ENCODE results near the gene SCG3.
"Not testable (repeated sequence)": the region's sequence is repeated elsewhere in the genome, so short reads cannot be mapped to it uniquely, and the experiment has no call there.

The SCG3 gene

DNA sequence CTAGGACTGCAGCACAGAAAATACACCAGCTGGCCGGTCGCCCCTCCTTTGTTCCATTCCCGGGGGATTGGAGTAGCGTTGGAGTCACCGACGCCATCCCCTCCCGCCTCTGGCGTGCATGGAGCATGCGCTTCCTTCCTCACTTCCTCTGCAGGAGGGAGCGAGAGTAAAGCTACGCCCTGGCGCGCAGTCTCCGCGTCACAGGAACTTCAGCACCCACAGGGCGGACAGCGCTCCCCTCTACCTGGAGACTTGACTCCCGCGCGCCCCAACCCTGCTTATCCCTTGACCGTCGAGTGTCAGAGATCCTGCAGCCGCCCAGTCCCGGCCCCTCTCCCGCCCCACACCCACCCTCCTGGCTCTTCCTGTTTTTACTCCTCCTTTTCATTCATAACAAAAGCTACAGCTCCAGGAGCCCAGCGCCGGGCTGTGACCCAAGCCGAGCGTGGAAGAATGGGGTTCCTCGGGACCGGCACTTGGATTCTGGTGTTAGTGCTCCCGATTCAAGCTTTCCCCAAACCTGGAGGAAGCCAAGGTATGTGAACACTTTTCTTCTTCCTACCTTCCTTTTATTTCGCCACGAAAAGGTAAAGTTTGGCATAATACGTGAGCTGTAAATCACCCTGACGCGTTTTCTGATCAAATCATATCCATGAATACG, at the start of gene SCG3:
TSS of gene SCG3 (plus strand) at position 201 of the 661 bp plus-strand sequence. CDS start at position 454, 253 bp downstream.
- no peak for DNase-seq (ENCODE audit: low read depth)
- no peak within 1 kb of the TSS for H3K4me3 ChIP-seq (ENCODE audit: low read depth, low read length)
- TF ChIP-seq, protein P1, sequence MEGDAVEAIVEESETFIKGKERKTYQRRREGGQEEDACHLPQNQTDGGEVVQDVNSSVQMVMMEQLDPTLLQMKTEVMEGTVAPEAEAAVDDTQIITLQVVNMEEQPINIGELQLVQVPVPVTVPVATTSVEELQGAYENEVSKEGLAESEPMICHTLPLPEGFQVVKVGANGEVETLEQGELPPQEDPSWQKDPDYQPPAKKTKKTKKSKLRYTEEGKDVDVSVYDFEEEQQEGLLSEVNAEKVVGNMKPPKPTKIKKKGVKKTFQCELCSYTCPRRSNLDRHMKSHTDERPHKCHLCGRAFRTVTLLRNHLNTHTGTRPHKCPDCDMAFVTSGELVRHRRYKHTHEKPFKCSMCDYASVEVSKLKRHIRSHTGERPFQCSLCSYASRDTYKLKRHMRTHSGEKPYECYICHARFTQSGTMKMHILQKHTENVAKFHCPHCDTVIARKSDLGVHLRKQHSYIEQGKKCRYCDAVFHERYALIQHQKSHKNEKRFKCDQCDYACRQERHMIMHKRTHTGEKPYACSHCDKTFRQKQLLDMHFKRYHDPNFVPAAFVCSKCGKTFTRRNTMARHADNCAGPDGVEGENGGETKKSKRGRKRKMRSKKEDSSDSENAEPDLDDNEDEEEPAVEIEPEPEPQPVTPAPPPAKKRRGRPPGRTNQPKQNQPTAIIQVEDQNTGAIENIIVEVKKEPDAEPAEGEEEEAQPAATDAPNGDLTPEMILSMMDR (IDR thresholded peaks at IDR 0.05; ENCODE audit: low read depth, low read length, missing control alignments) = no peak

DNA sequence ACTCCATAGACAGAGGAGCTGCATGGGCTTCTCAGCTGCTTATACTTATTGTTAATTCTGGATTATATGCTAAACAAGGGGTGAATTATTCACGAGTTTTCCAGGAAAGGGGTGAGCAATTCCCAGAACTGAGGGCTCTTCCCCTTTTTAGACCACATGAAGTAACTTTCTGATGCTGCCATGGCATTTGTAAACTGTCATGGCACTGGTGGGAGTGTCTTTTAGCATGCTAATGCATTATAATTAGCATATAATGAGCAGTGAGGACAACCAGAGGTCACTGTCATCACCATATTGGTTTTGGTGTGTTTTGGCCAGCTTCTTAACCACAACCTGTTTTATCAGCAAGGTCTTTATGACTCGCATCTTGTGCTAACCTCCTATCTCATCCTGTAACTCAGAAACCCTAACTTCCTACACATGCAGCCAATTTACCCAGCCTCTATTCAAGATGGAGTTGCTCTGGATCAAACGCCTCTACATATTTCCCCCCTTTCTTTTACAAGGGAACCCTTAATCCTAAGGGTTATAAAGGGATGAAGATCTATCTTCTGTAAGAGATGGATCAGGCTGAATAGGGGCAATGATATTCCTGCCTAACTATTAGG, 46.6 kb upstream of the SCG3 start:
- TF ChIP-seq, protein P1 (IDR thresholded peaks at IDR 0.05; ENCODE audit: low read depth, low read length, missing control alignments) = no peak
- no peak overlapping the region for H3K4me3 ChIP-seq (ENCODE audit: low read depth, low read length)
- no peak for DNase-seq (ENCODE audit: low read depth)

DNA sequence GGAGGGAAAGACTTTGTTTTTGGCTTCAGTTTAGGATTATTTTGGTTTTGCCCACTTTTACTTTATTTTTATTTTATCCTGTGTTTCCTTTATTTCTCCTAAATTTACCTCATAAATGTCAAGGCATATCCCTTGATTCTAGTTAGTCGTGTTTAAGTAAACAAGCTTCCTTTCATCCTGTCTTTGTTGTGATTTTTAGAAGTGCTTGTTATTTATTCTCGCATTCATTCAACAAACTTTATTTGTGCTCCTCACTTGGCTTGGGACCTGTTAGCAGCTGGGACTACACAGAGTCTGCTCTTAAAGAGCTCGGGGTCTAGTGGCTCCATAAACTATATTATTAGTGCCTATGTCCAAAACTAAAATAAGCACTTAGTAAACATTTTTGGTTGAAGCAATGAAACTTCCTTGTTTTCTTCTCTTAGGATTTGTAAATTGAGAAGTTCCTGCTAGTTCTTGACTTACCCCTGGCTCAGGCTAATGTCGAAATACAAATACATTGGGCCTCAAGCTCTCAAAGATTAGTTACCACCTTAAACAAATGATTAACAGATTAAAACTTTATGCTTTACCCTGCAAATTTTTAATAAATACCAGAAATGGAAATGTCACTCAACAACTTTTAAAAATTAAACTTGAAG, 39.7 kb upstream of the SCG3 start:
- TF ChIP-seq, protein P1 (IDR thresholded peaks at IDR 0.05; ENCODE audit: low read depth, low read length, missing control alignments) = no peak
- no peak overlapping the region for H3K4me3 ChIP-seq (ENCODE audit: low read depth, low read length)
- no peak for DNase-seq (ENCODE audit: low read depth)

DNA sequence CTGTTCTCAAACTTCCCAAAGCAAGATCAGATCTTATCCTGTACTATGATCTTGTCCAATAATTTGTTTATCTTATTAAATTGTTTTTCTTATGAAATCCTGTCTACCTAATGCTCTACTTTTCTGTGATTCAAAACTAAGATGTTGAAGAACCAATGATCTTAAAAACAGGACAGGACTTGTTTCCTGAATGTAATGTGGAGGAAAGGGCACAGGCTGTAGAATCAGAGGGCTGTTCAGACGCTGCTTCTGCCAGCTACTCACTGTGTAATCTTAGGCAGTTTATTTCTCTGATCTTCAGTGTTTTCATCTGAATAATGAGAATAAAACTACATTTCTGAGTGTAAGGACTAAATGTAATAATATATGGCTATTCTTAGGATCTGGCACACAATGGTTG, 38.6 kb upstream of the SCG3 start:
- DNase-seq (ENCODE audit: low read depth) = no peak
- TF ChIP-seq, protein P1 (IDR thresholded peaks at IDR 0.05; ENCODE audit: low read depth, low read length, missing control alignments) = no peak
- H3K4me3 ChIP-seq (ENCODE audit: low read depth, low read length) = no peak overlapping the region

DNA sequence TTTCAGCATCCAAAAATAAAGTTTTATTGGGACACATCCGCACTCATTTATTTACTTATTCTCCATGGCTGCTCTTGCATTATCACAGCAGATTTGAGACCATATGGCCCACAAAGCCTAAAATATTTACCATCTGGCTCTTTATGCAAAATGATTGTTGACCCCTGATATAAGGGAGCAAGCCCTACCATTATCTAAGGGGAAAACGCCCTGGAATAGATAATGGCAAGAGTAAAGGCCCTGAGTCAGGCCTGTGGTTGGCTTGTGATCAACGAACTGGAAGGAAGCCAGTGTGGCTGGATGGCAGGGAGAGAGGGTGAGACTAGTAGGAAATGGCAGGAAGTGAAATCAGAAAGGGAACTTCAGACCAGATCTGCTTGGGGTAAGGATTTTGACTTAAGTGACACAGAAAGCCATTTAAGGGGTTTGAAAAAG, 34.2 kb upstream of the SCG3 start:
- no peak for DNase-seq (ENCODE audit: low read depth)
- H3K4me3 ChIP-seq (ENCODE audit: low read depth, low read length) = no peak overlapping the region
- TF ChIP-seq, protein P1 (IDR thresholded peaks at IDR 0.05; ENCODE audit: low read depth, low read length, missing control alignments) = no peak

DNA sequence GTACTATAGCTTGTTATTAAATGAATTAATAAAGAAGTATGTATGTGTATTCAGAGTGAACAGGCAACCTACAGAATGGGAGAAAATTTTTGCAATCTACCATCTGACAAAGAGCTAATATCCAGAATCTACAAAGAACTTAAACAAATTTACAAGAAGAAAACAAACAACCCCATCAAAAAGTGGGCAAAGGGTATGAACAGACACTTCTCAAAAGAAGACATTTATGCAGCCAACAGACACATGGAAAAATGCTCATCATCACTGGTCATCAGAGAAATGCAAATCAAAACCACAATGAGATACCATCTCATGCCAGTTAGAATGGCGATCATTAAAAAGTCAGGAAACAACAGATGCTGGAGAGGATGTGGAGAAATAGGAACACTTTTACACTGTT, 33.2 kb upstream of the SCG3 start:
- DNase-seq (ENCODE audit: low read depth); H3K4me3 ChIP-seq (ENCODE audit: low read depth, low read length): not testable (repeated sequence)

DNA sequence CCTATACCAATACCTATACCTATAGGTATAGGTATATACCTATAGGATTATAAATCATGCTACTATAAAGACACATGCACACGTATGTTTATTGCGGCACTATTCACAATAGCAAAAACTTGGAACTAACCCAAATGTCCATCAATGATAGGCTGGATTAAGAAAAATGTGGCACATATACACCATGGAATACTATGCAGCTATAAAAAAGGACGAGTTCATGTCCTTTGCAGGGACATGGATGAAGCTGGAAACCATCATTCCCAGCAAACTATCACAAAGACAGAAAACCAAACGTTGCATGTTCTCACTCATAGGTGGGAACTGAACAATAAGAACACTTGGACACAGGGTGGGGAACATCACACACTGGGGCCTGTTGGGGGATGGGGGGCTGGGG, 32.7 kb upstream of the SCG3 start:
- not testable (repeated sequence) for H3K4me3 ChIP-seq (ENCODE audit: low read depth, low read length); DNase-seq (ENCODE audit: low read depth)
